ENCODE data around the gene PARP15.

Gene PARP15

GRCh38 chr3:122618614-122619013, 41.2 kb downstream of the PARP15 start:
- H3K27me3 ChIP-seq (ENCODE audit: control insufficient read depth in 1 of 2, insufficient read depth in 2 of 2, low read length in 2 of 2): no peaks in the 10 kb centered on the region
- H3K4me3 ChIP-seq (ENCODE audit: low read length in 2 of 2): no peak overlapping the region
- H3K36me3 ChIP-seq (ENCODE audit: control insufficient read depth in 2 of 2, insufficient read depth in 2 of 2, low read length in 2 of 2): no peaks in the 10 kb centered on the region
- no peaks in the 10 kb centered on the region for H3K9me3 ChIP-seq (ENCODE audit: control insufficient read depth in 2 of 2, low read length in 2 of 2)
- H3K4me1 ChIP-seq (ENCODE audit: control insufficient read depth, insufficient read depth, low read length): no peaks in the 10 kb centered on the region
- no peak overlapping the region for H3K27ac ChIP-seq (ENCODE audit: low read length)
- no peak overlapping the region for H3K9ac ChIP-seq (ENCODE audit: low read length in 2 of 2)

- Histone ChIP-seq H3K4me3 (ENCODE audit: low read length in 2 of 2) (no peak overlapping the region), H3K27me3 (ENCODE audit: control insufficient read depth in 1 of 2, insufficient read depth in 2 of 2, low read length in 2 of 2) (no peaks in the 10 kb centered on the region), H3K36me3 (ENCODE audit: control insufficient read depth in 2 of 2, insufficient read depth in 2 of 2, low read length in 2 of 2) (no peaks in the 10 kb centered on the region), H3K9me3 (ENCODE audit: control insufficient read depth in 2 of 2, low read length in 2 of 2) (no peaks in the 10 kb centered on the region), H3K4me1 (ENCODE audit: control insufficient read depth, insufficient read depth, low read length) (no peaks in the 10 kb centered on the region), H3K9ac (ENCODE audit: low read length in 2 of 2) (no peak overlapping the region), H3K27ac (ENCODE audit: low read length) (no peak overlapping the region)
Measured at GRCh38 chr3:122619040-122619439, 41.6 kb downstream of the PARP15 start.

GRCh38 chr3:122620399-122620798, 42.9 kb downstream of the PARP15 start:
- Histone ChIP-seq H3K4me1 (ENCODE audit: control insufficient read depth, insufficient read depth, low read length) (no peaks in the 10 kb centered on the region), H3K9ac (ENCODE audit: low read length in 2 of 2) (no peak overlapping the region), H3K36me3 (ENCODE audit: control insufficient read depth in 2 of 2, insufficient read depth in 2 of 2, low read length in 2 of 2) (no peaks in the 10 kb centered on the region), H3K27me3 (ENCODE audit: control insufficient read depth in 1 of 2, insufficient read depth in 2 of 2, low read length in 2 of 2) (no peaks in the 10 kb centered on the region), H3K9me3 (ENCODE audit: control insufficient read depth in 2 of 2, low read length in 2 of 2) (no peaks in the 10 kb centered on the region), H3K27ac (ENCODE audit: low read length) (no peak overlapping the region), H3K4me3 (ENCODE audit: low read length in 2 of 2) (no peak overlapping the region)

GRCh38 chr3:122621112-122621511, 43.7 kb downstream of the PARP15 start:
- no peak overlapping the region for H3K27ac ChIP-seq (ENCODE audit: low read length)
- H3K4me1 ChIP-seq (ENCODE audit: control insufficient read depth, insufficient read depth, low read length): no peaks in the 10 kb centered on the region
- H3K9me3 ChIP-seq (ENCODE audit: control insufficient read depth in 2 of 2, low read length in 2 of 2): no peaks in the 10 kb centered on the region
- no peaks in the 10 kb centered on the region for H3K27me3 ChIP-seq (ENCODE audit: control insufficient read depth in 1 of 2, insufficient read depth in 2 of 2, low read length in 2 of 2)
- H3K4me3 ChIP-seq (ENCODE audit: low read length in 2 of 2): no peak overlapping the region
- H3K9ac ChIP-seq (ENCODE audit: low read length in 2 of 2): no peak overlapping the region
- H3K36me3 ChIP-seq (ENCODE audit: control insufficient read depth in 2 of 2, insufficient read depth in 2 of 2, low read length in 2 of 2): no peaks in the 10 kb centered on the region

- H3K27ac ChIP-seq (ENCODE audit: low read length): no peak overlapping the region
- no peaks in the 10 kb centered on the region for H3K36me3 ChIP-seq (ENCODE audit: control insufficient read depth in 2 of 2, insufficient read depth in 2 of 2, low read length in 2 of 2)
- H3K9ac ChIP-seq (ENCODE audit: low read length in 2 of 2): no peak overlapping the region
Measured at GRCh38 chr3:122623031-122623829, 45.8 kb downstream of the PARP15 start.

GRCh38 chr3:122626515-122627180, 49.2 kb downstream of the PARP15 start:
- H3K9ac ChIP-seq (ENCODE audit: low read length in 2 of 2): no peak overlapping the region
- no peaks in the 10 kb centered on the region for H3K4me1 ChIP-seq (ENCODE audit: control insufficient read depth, insufficient read depth, low read length)
- H3K4me3 ChIP-seq (ENCODE audit: low read length in 2 of 2): no peak overlapping the region
- no peak overlapping the region for H3K27ac ChIP-seq (ENCODE audit: low read length)
- H3K36me3 ChIP-seq (ENCODE audit: control insufficient read depth in 2 of 2, insufficient read depth in 2 of 2, low read length in 2 of 2): no peaks in the 10 kb centered on the region
- no peaks in the 10 kb centered on the region for H3K9me3 ChIP-seq (ENCODE audit: control insufficient read depth in 2 of 2, low read length in 2 of 2)
- H3K27me3 ChIP-seq (ENCODE audit: control insufficient read depth in 1 of 2, insufficient read depth in 2 of 2, low read length in 2 of 2): no peaks in the 10 kb centered on the region

More at GRCh38 chr3:122623031-122623829, 45.8 kb downstream of the PARP15 start:
- no peaks in the 10 kb centered on the region for H3K27me3 ChIP-seq (ENCODE audit: control insufficient read depth in 1 of 2, insufficient read depth in 2 of 2, low read length in 2 of 2)
- H3K4me1 ChIP-seq (ENCODE audit: control insufficient read depth, insufficient read depth, low read length): no peaks in the 10 kb centered on the region
- H3K4me3 ChIP-seq (ENCODE audit: low read length in 2 of 2): no peak overlapping the region
- H3K9me3 ChIP-seq (ENCODE audit: control insufficient read depth in 2 of 2, low read length in 2 of 2): no peaks in the 10 kb centered on the region

GRCh38 chr3:122627301-122627700, 49.9 kb downstream of the PARP15 start:
- Histone ChIP-seq H3K27me3 (ENCODE audit: control insufficient read depth in 1 of 2, insufficient read depth in 2 of 2, low read length in 2 of 2) (no peaks in the 10 kb centered on the region), H3K27ac (ENCODE audit: low read length) (no peak overlapping the region), H3K4me3 (ENCODE audit: low read length in 2 of 2) (no peak overlapping the region), H3K9me3 (ENCODE audit: control insufficient read depth in 2 of 2, low read length in 2 of 2) (no peaks in the 10 kb centered on the region), H3K4me1 (ENCODE audit: control insufficient read depth, insufficient read depth, low read length) (no peaks in the 10 kb centered on the region), H3K36me3 (ENCODE audit: control insufficient read depth in 2 of 2, insufficient read depth in 2 of 2, low read length in 2 of 2) (no peaks in the 10 kb centered on the region), H3K9ac (ENCODE audit: low read length in 2 of 2) (no peak overlapping the region)

GRCh38 chr3:122628567-122628966, 51.1 kb downstream of the PARP15 start:
- Histone ChIP-seq H3K9ac (ENCODE audit: low read length in 2 of 2) (no peak overlapping the region), H3K9me3 (ENCODE audit: control insufficient read depth in 2 of 2, low read length in 2 of 2) (no peaks in the 10 kb centered on the region), H3K36me3 (ENCODE audit: control insufficient read depth in 2 of 2, insufficient read depth in 2 of 2, low read length in 2 of 2) (no peaks in the 10 kb centered on the region), H3K4me3 (ENCODE audit: low read length in 2 of 2) (no peak overlapping the region), H3K4me1 (ENCODE audit: control insufficient read depth, insufficient read depth, low read length) (no peaks in the 10 kb centered on the region), H3K27ac (ENCODE audit: low read length) (no peak overlapping the region), H3K27me3 (ENCODE audit: control insufficient read depth in 1 of 2, insufficient read depth in 2 of 2, low read length in 2 of 2) (no peaks in the 10 kb centered on the region)

- Histone ChIP-seq H3K4me3 (ENCODE audit: low read length in 2 of 2) (no peak overlapping the region), H3K27ac (ENCODE audit: low read length) (no peak overlapping the region), H3K9ac (ENCODE audit: low read length in 2 of 2) (no peak overlapping the region), H3K27me3 (ENCODE audit: control insufficient read depth in 1 of 2, insufficient read depth in 2 of 2, low read length in 2 of 2) (no peaks in the 10 kb centered on the region), H3K36me3 (ENCODE audit: control insufficient read depth in 2 of 2, insufficient read depth in 2 of 2, low read length in 2 of 2) (no peaks in the 10 kb centered on the region), H3K4me1 (ENCODE audit: control insufficient read depth, insufficient read depth, low read length) (no peaks in the 10 kb centered on the region), H3K9me3 (ENCODE audit: control insufficient read depth in 2 of 2, low read length in 2 of 2) (no peaks in the 10 kb centered on the region)
Measured at GRCh38 chr3:122629763-122630162, 52.3 kb downstream of the PARP15 start.

- Histone ChIP-seq H3K4me1 (ENCODE audit: control insufficient read depth, insufficient read depth, low read length) (no peaks in the 10 kb centered on the region), H3K27me3 (ENCODE audit: control insufficient read depth in 1 of 2, insufficient read depth in 2 of 2, low read length in 2 of 2) (no peaks in the 10 kb centered on the region)
Measured at GRCh38 chr3:122635789-122636188, 58.3 kb downstream of the PARP15 start.

GRCh38 chr3:122636697-122637096, 59.2 kb downstream of the PARP15 start:
- Histone ChIP-seq H3K36me3 (ENCODE audit: control insufficient read depth in 2 of 2, insufficient read depth in 2 of 2, low read length in 2 of 2) (no peaks in the 10 kb centered on the region), H3K4me3 (ENCODE audit: low read length in 2 of 2) (no peak overlapping the region), H3K27ac (ENCODE audit: low read length) (no peak overlapping the region)

More at GRCh38 chr3:122635789-122636188, 58.3 kb downstream of the PARP15 start:
- H3K27ac ChIP-seq (ENCODE audit: low read length): no peak overlapping the region
- no peaks in the 10 kb centered on the region for H3K36me3 ChIP-seq (ENCODE audit: control insufficient read depth in 2 of 2, insufficient read depth in 2 of 2, low read length in 2 of 2)
- no peak overlapping the region for H3K9ac ChIP-seq (ENCODE audit: low read length in 2 of 2)
- H3K9me3 ChIP-seq (ENCODE audit: control insufficient read depth in 2 of 2, low read length in 2 of 2): no peaks in the 10 kb centered on the region
- no peak overlapping the region for H3K4me3 ChIP-seq (ENCODE audit: low read length in 2 of 2)

More at GRCh38 chr3:122636697-122637096, 59.2 kb downstream of the PARP15 start:
- Histone ChIP-seq H3K4me1 (ENCODE audit: control insufficient read depth, insufficient read depth, low read length) (no peaks in the 10 kb centered on the region), H3K9ac (ENCODE audit: low read length in 2 of 2) (no peak overlapping the region), H3K9me3 (ENCODE audit: control insufficient read depth in 2 of 2, low read length in 2 of 2) (no peaks in the 10 kb centered on the region), H3K27me3 (ENCODE audit: control insufficient read depth in 1 of 2, insufficient read depth in 2 of 2, low read length in 2 of 2) (no peaks in the 10 kb centered on the region)

Measured in stomach smooth muscle (tissue), 2 donors.